ENCODE data around the gene METTL8.

GRCh38 chr2:171323971-171324528, 109.7 kb downstream of the METTL8 start:
- TF ChIP-seq CTCF (IDR thresholded peaks at IDR 0.05) (no peak), POLR2A (IDR thresholded peaks at IDR 0.05) (no peak)
